HG02870 (cell line): Measurements from ENCODE around the gene PCSK2.

Source experiments
- ATAC-seq: cut with Tn5 transposase; IDR thresholded peaks from one replicate; pipeline ENCODE4 v1.9.1; 2021; ENCODE audit warnings: mild to moderate bottlenecking, moderate library complexity; ENCODE audit not compliant: unreplicated experiment

Gene PCSK2

GRCh38 chr20:17327185-17328148 lies 100.6 kb downstream of the PCSK2 start:
- ATAC-seq = no peak

- no peak for ATAC-seq
These were observed 108.1 kb downstream of the PCSK2 start for GRCh38 chr20:17334932-17335331.

GRCh38 chr20:17339000-17339399 lies 112.2 kb downstream of the PCSK2 start:
- no peak for ATAC-seq

- no peak for ATAC-seq
These were observed 116.3 kb downstream of the PCSK2 start for GRCh38 chr20:17343091-17343490.

- ATAC-seq = no peak
These were observed 117.0 kb downstream of the PCSK2 start for GRCh38 chr20:17343656-17344452.

GRCh38 chr20:17344790-17345189 lies 118.0 kb downstream of the PCSK2 start:
- ATAC-seq = no peak

GRCh38 chr20:17345321-17345720 lies 118.5 kb downstream of the PCSK2 start:
- no peak for ATAC-seq

GRCh38 chr20:17350321-17350720 lies 123.5 kb downstream of the PCSK2 start:
- no peak for ATAC-seq

- no peak for ATAC-seq
These were observed 130.4 kb downstream of the PCSK2 start for GRCh38 chr20:17357238-17357637.

GRCh38 chr20:17358854-17359253 lies 132.0 kb downstream of the PCSK2 start:
- no peak for ATAC-seq

GRCh38 chr20:17364681-17365080 lies 137.8 kb downstream of the PCSK2 start:
- ATAC-seq = no peak

GRCh38 chr20:17365831-17366230 lies 139.0 kb downstream of the PCSK2 start:
- no peak for ATAC-seq

- no peak for ATAC-seq
These were observed 142.7 kb downstream of the PCSK2 start for GRCh38 chr20:17369506-17369905.

GRCh38 chr20:17372806-17373440 lies 146.1 kb downstream of the PCSK2 start:
- no peak for ATAC-seq

- no peak for ATAC-seq
These were observed 147.2 kb downstream of the PCSK2 start for GRCh38 chr20:17374086-17374485.

GRCh38 chr20:17376031-17376430 lies 149.2 kb downstream of the PCSK2 start:
- ATAC-seq = no peak

- no peak for ATAC-seq
These were observed 150.4 kb downstream of the PCSK2 start for GRCh38 chr20:17377231-17377630.

- ATAC-seq = no peak
These were observed 152.8 kb downstream of the PCSK2 start for GRCh38 chr20:17379651-17380050.

GRCh38 chr20:17380801-17381200 lies 154.0 kb downstream of the PCSK2 start:
- no peak for ATAC-seq

GRCh38 chr20:17381724-17382123 lies 154.9 kb downstream of the PCSK2 start:
- ATAC-seq = no peak

GRCh38 chr20:17385798-17386197 lies 159.0 kb downstream of the PCSK2 start:
- ATAC-seq = no peak
